ENCODE measurements around the gene ARID1A.

DNA sequence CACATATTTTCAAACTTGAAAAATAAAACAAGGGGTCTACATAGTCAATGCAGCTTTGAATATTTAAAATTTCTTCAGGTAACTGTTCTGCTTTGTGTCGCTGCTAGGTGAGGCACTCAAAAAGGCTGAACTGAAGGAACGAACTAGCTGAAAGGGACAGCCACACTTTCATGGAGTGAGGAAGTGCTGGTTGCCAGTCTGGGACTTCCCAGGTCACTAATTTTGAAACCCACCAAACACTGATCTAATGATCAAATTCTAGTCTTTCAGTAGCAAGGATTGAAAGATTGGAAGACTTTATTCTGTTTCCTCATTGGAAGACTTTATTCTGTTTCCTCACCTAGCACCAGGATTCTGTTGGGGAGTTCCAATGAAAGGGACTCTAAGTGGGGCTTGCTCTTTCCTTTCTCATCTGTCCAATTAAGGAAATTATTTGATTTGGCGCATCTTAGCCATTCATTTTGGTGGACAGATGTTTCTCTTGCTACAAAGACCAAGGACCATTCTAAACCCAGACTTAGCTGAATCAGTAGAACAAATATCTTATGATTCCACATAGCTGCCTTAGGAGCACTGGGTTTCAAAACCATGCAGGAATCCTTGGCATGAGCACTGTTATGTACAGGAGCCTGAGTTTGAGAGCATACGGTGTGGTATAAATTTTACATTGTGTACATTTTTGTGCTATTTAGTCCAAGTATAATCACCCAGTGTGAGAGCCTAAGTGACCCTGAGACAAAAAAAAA is 10.9 kb upstream of the ARID1A start:
- no peak for TF ChIP-seq POLR2A (IDR thresholded peaks at IDR 0.05)
- TF ChIP-seq, protein P1, sequence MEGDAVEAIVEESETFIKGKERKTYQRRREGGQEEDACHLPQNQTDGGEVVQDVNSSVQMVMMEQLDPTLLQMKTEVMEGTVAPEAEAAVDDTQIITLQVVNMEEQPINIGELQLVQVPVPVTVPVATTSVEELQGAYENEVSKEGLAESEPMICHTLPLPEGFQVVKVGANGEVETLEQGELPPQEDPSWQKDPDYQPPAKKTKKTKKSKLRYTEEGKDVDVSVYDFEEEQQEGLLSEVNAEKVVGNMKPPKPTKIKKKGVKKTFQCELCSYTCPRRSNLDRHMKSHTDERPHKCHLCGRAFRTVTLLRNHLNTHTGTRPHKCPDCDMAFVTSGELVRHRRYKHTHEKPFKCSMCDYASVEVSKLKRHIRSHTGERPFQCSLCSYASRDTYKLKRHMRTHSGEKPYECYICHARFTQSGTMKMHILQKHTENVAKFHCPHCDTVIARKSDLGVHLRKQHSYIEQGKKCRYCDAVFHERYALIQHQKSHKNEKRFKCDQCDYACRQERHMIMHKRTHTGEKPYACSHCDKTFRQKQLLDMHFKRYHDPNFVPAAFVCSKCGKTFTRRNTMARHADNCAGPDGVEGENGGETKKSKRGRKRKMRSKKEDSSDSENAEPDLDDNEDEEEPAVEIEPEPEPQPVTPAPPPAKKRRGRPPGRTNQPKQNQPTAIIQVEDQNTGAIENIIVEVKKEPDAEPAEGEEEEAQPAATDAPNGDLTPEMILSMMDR (IDR thresholded peaks at IDR 0.05), result no peak
- no peak for TF ChIP-seq EP300 (IDR thresholded peaks at IDR 0.05)
- TF ChIP-seq POLR2AphosphoS5 (IDR thresholded peaks at IDR 0.05), result no peak

Measured in sigmoid colon (tissue), 4 donors.